ENCODE data around the gene ABCC1.
A peak's percentile ranks its signal among the peaks of the same experiment; 100 is the strongest.

The ABCC1 gene

DNA sequence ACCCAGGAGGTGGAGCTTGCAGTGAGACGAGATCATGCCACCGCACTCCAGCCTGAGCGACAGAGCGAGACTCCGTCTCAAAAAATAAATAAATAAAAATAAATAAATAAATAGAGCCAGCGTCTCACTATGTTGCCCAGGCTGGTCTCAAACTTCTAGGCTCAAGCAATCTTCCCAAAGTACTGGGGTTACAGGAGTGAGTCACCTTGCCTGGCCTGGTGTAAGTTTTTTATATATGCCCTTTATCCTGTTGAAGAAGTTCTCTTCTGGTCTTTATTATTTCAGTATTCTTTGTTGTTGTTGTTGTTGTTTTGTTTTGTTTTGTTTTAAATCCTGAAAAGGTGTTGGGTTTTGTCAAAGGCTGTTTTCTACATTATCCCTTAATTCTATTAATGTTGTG, 30.1 kb upstream of the ABCC1 start:
- Mint-ChIP-seq H3K36me3 (ENCODE audit: low read depth) (no peaks in the 10 kb centered on the region), H3K27ac (no peak overlapping the region), H3K4me1 (no peaks in the 10 kb centered on the region), H3K4me3 (no peak overlapping the region), H3K9me3 (peaks cover 20% of the 10 kb centered on the region), H3K27me3 (ENCODE audit: low read depth, poor library complexity) (no peaks in the 10 kb centered on the region)
- no peak for DNase-seq
- TF ChIP-seq, protein P1, sequence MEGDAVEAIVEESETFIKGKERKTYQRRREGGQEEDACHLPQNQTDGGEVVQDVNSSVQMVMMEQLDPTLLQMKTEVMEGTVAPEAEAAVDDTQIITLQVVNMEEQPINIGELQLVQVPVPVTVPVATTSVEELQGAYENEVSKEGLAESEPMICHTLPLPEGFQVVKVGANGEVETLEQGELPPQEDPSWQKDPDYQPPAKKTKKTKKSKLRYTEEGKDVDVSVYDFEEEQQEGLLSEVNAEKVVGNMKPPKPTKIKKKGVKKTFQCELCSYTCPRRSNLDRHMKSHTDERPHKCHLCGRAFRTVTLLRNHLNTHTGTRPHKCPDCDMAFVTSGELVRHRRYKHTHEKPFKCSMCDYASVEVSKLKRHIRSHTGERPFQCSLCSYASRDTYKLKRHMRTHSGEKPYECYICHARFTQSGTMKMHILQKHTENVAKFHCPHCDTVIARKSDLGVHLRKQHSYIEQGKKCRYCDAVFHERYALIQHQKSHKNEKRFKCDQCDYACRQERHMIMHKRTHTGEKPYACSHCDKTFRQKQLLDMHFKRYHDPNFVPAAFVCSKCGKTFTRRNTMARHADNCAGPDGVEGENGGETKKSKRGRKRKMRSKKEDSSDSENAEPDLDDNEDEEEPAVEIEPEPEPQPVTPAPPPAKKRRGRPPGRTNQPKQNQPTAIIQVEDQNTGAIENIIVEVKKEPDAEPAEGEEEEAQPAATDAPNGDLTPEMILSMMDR (IDR thresholded peaks at IDR 0.05), result no peak

- Mint-ChIP-seq H3K4me3 (no peak overlapping the region), H3K27ac (no peak overlapping the region), H3K9me3 (no peaks in the 10 kb centered on the region), H3K36me3 (ENCODE audit: low read depth) (no peaks in the 10 kb centered on the region), H3K27me3 (ENCODE audit: low read depth, poor library complexity) (peaks cover 11% of the 10 kb centered on the region), H3K4me1 (peaks cover 13% of the 10 kb centered on the region)
- TF ChIP-seq, protein P1 (IDR thresholded peaks at IDR 0.05), result no peak
- no peak for DNase-seq
Observed at GRCh38 chr16:15924996-15925395, 24.4 kb upstream of the ABCC1 start.

DNA sequence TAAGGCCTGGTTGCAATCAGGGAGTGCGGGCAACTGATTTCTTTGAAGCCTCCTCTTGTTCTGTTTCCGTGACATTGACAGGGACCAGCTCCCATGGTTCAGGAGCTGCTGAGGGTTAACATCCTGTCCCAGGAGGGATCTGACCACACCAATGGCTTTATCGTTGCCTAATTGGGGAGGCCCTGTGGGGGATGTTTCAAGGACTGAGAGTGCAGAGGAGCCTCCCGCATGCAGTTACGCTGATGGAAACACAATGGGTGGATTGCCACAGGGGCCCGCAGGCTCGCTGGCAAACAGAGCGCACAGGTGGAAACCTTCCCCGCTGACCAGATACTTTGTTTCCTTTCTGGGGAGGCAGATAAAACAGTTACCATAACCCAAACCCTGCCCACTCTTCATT, 23.8 kb upstream of the ABCC1 start:
- TF ChIP-seq, protein P1 (IDR thresholded peaks at IDR 0.05), result no peak
- peaks cover 11% of the 10 kb centered on the region for H3K27me3 Mint-ChIP-seq (ENCODE audit: low read depth, poor library complexity)
- H3K4me3 Mint-ChIP-seq, result no peak overlapping the region
- DNase-seq, result no peak
- H3K4me1 Mint-ChIP-seq, result peaks cover 13% of the 10 kb centered on the region
- no peaks in the 10 kb centered on the region for H3K36me3 Mint-ChIP-seq (ENCODE audit: low read depth)
- H3K9me3 Mint-ChIP-seq, result no peaks in the 10 kb centered on the region
- no peak overlapping the region for H3K27ac Mint-ChIP-seq

- Mint-ChIP-seq H3K27me3 (ENCODE audit: low read depth, poor library complexity) (peaks cover 11% of the 10 kb centered on the region), H3K4me3 (no peak overlapping the region), H3K9me3 (peaks cover 5% of the 10 kb centered on the region), H3K4me1 (peaks cover 13% of the 10 kb centered on the region), H3K27ac (peak overlapping the region; percentile 84), H3K36me3 (ENCODE audit: low read depth) (no peaks in the 10 kb centered on the region)
- TF ChIP-seq, protein P1 (IDR thresholded peaks at IDR 0.05), result no peak
- no peak for DNase-seq
Observed at GRCh38 chr16:15928261-15929104, 20.9 kb upstream of the ABCC1 start.

DNA sequence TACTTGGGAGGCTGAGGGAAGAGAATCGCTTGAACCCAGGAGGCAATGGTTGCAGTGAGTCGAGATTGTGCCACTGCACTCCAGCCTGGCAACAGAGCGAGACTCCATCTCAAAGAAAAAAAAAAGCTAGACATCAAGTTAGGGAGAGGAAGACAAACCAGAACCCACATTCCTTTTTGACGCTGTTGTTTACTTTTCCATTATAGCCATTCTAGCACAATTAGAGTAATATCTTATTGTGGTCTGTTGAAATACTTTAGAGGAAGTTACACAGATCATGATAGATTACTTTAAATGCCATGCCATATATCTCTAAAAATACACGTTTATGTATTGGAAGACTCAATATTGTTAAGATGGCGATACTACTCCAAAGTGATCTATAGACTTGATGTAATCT, 16.5 kb upstream of the ABCC1 start:
- peaks cover 7% of the 10 kb centered on the region for H3K4me1 Mint-ChIP-seq
- H3K9me3 Mint-ChIP-seq, result peaks cover 16% of the 10 kb centered on the region
- TF ChIP-seq, protein P1 (IDR thresholded peaks at IDR 0.05), result no peak
- no peaks in the 10 kb centered on the region for H3K27me3 Mint-ChIP-seq (ENCODE audit: low read depth, poor library complexity)
- no peaks in the 10 kb centered on the region for H3K36me3 Mint-ChIP-seq (ENCODE audit: low read depth)
- H3K27ac Mint-ChIP-seq, result no peak overlapping the region
- no peak overlapping the region for H3K4me3 Mint-ChIP-seq
- DNase-seq, result no peak

DNA sequence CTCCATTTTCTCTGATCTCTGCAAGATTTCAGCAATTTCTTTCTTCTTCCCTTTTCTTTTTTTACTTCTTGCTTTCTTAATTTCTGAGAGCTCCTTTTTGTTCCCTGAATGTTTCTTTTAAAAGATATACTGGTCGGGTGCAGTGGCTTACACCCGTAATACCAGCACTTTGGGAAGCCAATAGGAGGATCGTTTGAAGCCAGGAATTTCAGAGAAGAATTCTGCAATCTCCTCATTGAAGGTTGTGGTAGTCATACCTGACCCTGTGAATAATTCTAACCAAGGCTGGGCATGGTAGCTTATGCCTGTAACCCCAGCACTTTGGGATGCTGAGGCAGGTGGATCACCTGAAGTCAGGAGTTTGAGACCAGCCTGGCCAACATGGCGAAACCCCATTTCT, 15.6 kb upstream of the ABCC1 start:
- TF ChIP-seq, protein P1 (IDR thresholded peaks at IDR 0.05), result no peak
- H3K27me3 Mint-ChIP-seq (ENCODE audit: low read depth, poor library complexity), result no peaks in the 10 kb centered on the region
- peaks cover 3% of the 10 kb centered on the region for H3K4me1 Mint-ChIP-seq
- H3K27ac Mint-ChIP-seq, result no peak overlapping the region
- H3K4me3 Mint-ChIP-seq, result no peak overlapping the region
- DNase-seq, result no peak
- peaks cover 16% of the 10 kb centered on the region for H3K9me3 Mint-ChIP-seq
- no peaks in the 10 kb centered on the region for H3K36me3 Mint-ChIP-seq (ENCODE audit: low read depth)

Data from nephron progenitor cell (in vitro differentiated cells).